ENCODE results near the gene RGL1.

DNA sequence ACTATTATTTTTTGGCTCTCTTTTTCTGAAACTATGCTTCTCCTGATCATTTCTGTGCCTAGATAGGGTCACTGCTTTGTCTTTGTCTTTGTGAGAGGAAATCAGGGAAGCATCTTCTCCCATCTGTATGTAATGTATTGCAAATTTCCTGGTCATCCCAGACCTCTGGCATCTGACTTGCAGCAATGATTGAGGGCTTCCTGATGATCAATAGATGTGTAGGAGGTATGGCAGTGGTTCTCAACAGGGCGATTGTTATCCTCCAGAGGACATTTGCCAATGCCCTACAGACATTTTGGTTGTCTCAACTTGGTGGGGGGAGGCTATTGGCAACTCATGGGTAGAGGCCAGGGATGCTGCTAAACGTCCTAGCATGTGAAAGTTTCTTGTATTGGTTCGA lies 64.7 kb downstream of the RGL1 start:
- TF ChIP-seq POLR2A (IDR thresholded peaks at IDR 0.05; ENCODE audit: low read length): no peak
- no peak for TF ChIP-seq GATA1 (IDR thresholded peaks at IDR 0.05; ENCODE audit: low read depth, low read length)

All from erythroblast (primary cell).